GM18873 (cell line): ENCODE measurements around the gene DRD3.
A peak's percentile ranks its signal among the peaks of the same experiment; 100 is the strongest.

Experiments used
- ATAC-seq: cut with Tn5 transposase; IDR thresholded peaks from one replicate; pipeline ENCODE4 v1.9.1; 2021; ENCODE audit warnings: mild to moderate bottlenecking, moderate library complexity, moderate number of reproducible peaks; ENCODE audit not compliant: unreplicated experiment, low FRiP score

DRD3 gene

DNA sequence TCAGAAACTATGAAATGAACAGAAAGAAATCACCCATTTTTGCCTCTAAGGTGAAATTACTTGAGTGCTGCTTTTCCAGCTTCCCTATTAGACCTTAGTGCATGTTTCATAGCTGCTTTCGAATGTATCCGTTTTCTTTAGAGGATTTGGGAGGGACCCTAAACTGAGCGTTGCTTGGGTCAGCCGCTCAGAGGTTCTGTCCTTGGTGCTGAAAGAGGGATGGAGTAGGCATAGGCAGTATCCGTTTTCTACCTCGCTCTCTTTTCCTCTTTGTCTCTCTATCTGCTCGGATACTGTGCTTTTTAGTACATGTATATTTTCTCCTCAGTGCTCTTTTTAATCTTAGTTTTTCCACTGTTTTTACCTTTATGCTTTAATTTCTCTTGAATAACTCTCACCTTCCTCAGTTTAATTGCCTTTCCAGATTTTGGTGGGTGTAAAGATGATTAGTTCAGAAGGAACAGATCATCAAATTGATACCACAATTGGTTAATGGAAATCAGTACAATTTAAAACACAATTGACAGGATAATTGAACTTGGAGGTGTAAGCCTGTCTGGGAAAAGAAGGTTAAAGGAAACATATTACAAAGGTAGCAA, at the start of gene DRD3:
Gene DRD3, minus strand, starts transcription at position 283 of the 599 bp plus-strand sequence. CDS start 7,060 bp downstream, outside the sequence.
- no peak for ATAC-seq

DNA sequence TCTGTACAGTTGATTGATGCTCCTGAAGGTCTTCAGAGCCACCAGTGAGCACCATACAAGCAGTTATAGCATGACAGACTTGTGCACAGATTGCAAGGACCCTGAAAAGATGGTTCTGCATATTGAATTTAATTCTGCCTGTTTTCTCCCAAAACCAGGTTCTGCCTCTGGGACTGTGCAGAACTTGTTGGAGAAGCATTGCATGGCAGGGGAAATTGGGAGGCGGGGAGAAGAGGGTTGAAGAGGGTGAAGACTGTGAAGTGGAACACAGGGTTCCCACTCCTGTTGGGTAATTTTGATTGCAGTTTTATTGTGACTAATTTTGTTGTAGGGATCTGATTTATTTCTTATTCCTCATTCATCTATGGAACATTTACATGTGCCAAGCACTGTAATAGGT, 48.2 kb upstream of the DRD3 start:
- no peak for ATAC-seq

DNA sequence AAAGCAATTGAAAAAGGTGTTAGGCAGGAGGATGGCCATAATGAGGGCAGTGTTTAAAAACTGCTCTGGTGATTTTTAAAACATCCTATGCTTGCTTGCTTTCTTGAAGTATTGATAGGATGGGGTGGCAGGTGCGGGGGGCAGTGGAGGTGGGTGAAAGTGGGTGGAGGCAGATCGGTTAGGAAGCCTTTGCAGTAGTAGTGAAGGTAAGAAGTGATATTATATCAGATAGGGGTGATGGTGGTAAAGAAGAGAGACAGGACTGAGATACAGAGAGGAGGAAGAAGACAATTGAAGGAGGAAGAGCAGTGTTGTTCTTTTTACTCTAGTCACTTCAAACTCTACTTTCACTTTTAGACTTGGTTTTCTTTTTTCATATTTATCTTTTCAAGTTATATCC, 47.5 kb upstream of the DRD3 start:
- no peak for ATAC-seq

DNA sequence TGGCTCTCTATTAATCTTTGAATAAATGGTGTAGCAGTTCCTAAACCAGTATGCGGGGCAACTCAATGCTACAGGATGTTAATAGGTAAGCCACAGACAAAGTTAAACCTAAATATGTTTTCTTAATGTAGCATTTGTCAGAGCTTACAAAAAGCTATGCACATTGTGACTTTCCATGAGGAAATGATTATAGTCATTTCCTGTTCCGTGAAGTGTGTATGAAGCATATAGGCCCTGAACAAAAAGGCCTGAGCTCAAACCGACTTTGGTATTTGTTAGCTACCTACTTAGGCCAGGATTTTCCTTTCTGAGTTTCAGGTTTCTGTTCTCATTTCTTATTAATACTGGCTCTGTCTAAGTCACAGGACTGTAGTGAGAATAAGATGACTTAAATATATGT, 44.3 kb upstream of the DRD3 start:
- ATAC-seq = peak; percentile 82

DNA sequence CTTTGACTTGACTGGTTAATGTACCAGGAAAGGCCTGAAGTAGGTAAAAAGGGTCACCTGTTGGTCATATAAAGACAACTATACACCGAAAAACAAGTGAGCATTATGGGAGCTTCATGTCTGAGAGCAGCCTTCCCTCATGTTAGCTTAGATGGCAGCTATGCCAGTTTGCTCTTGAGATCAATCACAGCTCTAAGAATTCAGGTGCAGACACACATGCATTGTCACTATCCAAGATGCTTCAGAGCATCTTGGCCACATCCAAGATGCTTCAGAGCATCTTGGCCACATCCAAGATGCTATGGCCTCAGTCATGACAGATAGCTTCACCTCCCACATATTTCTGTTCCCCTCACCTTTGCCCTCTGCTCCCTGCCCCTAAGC, 43.0 kb upstream of the DRD3 start:
- no peak for ATAC-seq

DNA sequence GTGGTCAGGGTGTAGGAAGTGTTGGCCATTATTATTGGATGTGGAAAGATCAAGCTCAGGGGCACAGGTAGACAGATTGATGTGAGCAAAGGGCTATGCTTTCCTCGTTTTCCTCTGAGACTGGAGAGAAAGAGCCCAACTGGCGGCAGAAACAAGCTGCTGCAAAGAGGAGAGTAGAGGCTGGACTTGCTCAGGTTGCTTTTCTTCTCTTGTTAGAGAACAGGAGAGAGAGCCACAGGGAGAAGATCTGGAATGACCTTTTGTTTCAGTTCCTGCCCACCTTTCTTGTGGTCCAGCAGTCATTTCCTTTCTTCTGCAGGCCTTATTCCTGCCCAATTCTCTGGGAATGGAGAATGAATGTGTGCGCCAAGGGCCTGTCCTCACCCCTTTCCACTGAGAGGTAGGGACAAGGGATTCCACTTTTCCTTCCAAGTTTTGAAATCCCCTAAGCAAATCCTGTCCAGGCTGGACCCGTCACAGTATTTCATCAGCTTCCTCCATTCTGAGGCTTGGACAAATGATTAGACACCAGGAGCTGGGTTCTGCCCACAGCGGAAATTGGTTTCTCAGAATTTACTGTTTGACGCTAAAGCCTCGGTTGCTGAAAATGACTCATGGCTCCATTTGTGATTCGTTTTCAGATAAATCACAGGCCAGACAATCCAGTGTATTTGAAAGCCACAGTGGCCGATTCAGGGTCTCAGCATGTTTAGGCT, 42.5 kb upstream of the DRD3 start:
- ATAC-seq = no peak

DNA sequence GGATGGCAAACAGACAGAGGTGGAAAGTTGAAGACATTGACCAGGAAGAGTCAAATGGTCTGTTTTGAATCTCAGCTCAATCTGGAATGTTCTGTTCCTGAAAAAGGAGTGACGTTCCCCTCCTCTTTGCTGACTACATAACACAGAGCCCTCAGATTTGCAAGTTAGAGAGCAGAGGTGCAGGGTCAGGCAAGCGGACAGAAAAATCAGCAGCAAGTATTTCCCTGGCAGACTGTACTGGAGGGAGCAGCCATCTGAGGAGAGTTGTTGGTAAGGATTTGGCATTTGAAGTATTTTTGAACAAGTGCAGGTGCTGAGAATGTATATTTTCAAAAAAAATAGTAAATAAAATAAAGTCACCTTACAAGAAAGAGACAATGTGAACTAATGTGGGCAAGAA, 40.9 kb upstream of the DRD3 start:
- ATAC-seq = no peak

DNA sequence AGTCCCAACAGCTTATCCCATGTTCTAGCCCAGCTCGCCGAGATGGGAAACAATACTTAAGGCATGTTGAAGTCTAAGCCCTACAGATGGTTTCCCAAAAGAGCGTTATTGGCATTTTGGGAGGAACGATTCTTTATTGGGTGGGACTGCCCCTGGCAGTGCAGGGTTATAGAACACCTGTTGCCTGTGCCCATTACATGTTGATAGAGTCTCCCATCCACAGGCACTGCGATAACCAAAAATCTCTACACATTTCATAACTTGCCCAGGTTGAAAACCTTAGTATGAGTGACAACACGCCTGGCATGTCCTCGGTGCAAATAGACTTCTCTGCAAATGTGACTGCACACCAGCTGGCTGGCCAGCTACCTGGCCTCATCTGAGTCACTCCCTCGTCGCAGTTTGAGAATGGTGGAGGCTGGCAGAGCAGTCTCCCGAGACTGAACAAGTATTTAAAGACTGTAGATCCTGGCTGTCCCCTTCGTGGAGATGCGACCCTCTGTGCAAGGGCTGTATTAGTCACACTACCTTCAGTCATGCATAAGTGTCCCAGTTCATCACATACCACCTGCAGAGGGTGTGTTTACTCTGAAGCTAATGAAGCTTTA, 39.8 kb upstream of the DRD3 start:
- ATAC-seq = no peak

DNA sequence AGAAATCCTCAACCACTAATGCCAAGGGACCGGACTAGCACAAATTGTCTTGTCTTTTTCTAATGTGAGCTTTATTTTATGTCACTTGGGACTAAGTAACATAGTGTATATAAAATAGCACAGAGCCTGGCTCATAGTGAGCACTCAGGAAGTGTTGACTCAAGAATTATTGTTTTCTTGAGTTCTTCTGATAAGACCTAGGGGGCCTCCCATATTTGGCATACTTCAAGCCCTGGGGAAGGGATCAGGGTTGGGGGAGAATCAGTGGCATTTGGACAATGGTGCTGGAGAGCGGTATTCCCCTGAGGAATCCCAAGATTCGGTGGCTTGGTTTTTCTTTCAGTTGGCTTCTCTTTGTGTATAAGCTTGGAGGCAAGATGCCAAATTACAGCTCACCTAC, 39.2 kb upstream of the DRD3 start:
- ATAC-seq = no peak

DNA sequence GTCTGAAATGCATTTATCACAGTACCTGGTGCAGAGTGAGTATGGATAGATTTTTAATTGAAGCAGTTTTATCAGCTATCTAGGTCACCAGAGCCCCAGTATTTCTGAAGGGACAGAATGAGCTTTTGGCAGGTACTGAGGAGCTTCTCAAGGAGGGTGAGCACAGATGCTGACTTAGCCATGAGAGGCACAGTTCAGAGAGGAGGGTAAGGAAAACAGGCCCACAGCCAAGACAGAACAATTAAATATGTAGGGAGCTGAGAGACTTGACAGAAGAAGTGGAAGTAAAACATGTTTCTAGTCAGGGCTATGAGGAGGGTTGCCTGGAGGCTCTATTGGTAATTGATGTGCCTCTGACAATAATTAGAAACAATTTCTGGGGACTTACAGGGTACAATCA, 38.4 kb upstream of the DRD3 start:
- ATAC-seq = no peak

DNA sequence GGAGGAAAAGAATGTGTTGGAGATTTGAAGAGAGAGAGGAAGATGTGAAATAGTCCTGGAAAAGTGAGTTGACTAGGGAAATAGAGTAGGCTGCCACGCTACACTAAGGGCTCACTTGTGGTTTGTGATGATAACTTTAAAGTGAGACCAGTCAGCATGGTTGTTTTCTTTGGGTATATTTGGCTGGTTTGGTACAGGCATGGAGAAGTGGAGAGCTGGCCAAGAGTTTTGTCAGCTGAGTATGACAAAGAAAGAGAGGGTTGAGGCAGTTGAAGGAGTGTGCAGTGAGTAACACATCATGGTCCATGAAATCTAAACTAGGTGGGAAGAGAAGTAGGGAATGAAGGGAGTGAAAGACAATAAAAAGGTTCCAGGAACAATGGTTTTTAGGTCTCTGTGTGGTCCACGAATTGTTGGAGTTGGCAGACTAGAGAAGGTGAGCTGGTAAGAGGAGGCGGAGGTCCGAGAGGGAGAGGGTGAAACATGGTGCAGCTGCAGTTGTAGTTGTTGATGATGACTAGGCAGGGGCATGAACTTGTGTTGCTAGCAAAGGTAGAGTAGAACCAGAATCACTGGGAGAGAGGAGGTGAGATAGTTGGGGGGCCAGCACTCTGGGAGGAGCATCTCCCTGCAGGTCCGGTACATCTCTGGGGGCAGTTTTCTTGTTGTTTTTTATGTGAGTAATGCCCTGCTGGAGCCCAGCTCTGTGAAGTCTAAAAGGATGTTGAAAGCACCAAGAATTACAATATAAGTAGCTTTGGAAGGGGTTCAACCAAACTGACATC, 37.5 kb upstream of the DRD3 start:
- no peak for ATAC-seq

DNA sequence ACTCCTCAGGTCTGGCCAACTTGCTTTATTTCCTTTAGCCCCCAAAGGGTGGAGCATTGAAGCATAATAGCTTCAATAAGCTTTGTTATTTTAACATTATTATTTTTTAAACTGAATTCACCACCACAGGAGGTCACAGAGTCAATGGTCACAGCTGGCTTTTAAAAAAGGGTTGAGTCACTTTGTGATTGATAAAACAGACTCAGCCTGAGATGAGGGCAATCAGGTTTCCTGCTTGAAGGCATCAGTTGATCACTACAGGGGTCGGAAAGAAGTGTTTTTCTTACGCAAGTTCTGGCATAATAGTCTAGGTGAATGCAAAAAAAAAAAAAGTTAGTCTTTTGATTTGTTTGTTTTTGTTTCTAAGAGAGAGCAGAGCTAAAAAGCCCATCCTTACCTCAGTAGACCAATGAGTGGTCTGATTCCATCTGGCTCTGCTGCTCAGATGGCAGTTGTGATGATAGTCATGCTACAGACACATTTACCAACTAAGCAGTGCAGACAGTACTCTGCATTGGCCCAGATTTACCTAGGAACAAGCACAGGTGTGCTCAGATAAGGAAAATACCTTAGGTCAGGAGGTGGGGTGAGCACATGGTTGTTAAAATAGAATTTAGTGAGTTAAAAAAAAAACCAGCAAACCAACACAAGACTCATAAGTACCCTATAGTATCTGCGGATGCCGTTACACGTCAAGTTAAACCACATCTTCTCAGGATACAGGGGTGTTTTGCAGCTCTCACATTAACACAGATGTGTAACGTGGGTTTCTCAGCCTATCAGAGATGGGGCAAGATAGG, 35.9 kb upstream of the DRD3 start:
- peak; percentile 24 for ATAC-seq

DNA sequence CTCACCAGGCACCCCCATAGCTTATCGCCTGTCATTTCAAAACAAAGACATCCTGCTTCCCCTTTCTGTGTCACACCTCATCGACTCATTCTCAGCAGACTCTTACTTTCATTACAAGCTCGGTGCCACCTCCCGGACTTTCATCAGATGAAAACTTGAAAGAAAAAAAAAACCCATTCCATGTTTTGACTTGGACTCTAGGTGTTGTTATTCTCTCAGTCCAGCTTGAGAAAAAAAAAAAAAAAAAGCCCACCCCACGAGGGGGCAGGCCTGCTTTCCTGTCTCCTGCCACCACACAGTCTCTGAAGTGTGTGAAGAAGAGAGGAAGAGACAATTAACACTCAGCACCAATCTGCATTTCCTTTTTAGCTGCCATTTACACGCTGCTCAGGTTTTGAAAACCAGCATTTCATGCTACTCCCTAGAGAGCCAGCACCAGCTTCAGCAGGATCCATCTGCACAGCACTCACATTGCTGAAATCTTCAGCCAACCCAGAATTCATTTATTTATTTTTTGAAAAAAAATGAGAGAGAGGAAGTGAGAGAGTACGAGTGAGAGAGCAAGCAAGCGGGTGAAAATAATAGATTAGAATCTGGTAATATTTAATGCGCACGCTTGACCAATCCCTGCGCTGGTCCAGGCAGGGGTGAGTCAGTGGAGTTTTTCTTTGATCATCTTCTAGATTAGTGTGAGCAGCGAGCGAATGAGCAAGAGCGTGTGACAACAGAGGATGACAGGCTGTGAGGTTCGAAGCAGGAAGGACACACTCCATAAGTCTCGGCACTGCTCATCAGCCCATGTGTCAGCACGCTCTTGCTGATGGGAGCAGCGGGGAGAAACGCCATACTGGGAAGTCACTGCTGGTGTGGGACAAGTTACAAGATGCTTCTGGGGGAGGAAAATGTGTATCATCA, 35.0 kb upstream of the DRD3 start:
- peak; percentile 80 for ATAC-seq

DNA sequence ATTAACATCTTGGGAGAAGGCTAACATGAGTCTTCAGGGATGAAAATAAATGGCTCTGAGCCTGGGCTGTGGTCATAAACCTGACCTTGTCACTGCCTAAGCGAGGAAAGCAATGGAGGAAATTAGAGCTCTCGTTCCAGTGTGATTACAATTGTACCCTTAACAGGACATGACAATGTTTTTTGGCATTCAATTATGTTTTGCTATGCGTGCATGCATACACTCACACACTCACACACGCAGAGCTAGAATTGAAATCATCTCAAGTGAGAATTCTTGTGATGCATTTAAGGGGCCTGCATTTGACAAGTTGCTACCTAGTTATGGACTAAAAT, 34.4 kb upstream of the DRD3 start:
- ATAC-seq = peak; percentile 0

DNA sequence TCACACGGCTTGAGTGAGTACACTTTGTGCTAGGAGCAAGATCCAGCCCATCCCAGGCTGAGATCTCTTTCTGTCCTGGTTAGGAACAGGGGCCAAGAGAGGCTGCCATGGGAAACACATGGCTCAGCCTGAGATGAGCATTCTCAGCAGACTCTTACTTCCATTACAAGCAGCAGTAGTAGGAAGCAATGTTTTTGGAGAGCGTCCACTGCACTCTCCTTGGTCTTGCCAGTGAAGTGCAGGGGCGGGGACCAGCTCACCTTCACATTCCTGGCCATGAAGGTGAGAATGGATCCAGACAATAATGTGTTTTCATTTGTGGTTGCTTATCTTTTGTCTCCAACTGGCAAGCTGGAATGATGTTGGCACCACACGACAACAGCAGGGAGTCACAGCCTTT, 33.8 kb upstream of the DRD3 start:
- no peak for ATAC-seq

DNA sequence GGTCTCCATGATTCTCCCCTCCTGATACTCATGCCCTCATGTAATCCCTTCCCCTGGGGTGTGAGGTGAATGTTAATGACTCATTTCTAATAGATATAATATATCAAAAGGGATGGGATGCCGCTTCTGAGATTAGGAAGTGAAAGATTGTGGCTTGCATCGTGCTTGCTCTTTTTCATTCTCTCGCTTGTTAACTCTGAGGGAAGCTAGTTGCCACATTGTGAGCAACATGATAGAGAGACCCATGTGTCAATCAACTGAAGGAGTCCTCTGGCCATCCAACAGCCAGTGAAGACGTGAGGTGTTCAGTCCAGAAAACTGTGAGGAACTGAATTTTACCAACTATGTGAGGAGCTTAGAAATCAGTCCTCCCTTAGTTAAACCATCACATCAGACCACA, 28.9 kb upstream of the DRD3 start:
- peak; percentile 80 for ATAC-seq

DNA sequence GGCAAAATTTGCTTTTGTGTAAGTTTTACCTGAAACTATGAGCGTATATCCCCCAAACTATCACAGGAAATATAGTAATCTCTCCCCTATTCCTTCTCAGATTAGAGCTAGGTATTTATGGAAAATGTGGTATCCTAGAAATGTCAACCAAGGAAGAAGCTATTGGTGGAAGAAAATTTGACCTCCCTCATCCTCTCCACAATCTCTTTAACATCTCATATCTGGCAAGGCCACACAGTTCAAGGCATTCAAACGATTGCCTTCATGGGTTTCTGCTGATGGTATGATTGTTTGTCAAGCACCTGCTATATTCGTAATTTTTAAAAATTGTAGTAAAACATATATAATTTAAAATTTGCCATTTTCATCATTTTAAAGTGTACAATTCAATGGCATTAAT, 27.5 kb upstream of the DRD3 start:
- ATAC-seq = no peak

DNA sequence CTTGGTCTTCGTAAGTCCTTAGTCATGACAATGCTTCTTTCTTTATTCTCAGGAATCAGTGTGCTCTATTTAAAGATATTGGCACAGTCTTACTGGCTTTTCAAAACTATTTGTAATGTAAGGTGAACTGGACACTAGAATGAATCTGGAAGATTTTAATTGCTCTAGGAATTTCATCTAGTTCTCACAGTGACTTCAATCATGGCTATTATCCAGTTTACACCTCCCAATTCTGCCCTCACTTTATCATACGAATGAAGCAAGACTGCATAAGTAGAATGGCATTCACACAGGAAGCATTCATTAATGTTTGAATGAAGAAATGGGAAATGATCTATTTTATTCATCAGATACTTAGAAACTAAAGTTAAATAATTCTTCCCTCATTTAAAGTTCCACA, 26.7 kb upstream of the DRD3 start:
- no peak for ATAC-seq

DNA sequence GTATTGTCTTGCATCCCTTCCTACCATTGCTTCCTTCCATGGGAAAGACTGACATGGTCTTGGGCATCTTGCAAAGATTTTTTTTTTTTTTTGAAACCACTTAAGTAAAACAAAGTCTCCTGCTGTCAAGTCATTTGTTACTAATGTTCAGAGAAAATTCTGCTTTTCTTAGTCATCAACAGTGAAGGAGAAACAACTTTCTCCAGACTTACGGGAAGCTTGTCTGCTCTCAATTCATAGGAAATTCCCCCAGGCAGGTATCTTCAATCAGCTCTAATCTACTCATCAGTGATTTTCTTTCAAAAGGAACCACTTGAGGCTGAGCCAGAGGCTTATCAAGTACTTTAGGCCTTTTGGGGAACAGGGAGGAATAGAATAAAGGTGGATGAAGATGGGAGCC, 15.9 kb upstream of the DRD3 start:
- no peak for ATAC-seq

DNA sequence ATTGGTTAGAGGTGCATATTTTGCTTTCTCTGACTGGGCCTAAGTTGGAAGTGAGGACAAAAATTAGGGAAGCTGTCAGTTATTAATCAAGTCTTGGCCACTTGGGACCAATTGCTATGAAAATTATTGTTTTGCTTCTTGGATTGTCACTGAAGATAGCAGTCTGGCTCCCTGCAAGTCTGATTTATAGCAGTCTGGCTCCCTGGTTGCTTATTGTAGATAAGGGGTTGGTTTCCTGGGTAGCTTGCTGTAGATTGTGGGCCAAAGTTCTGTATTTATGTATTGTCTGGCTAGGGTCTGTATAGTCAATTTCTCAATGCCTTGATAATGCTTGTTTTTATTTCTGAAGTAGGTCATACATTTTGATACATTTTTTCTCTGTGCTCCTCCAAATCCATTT, 13.3 kb upstream of the DRD3 start:
- ATAC-seq = no peak
